Adrenal gland (tissue), 5 donors: Measurements from ENCODE around the gene OPRL1.

Experiments used
- CTCF ChIP-seq, 6 experiments: fragments of 450-650 bp in 4 of 6; fragments of 200-600 bp in 2 of 6; sonication (generic) in 1 of 6; IDR thresholded peaks; 1 replicate in 5 of 6; 2 replicates in 1 of 6; pipeline versions ENCODE4 v1.5.1 to v1.8.0; 2016 to 2021; ENCODE audit warnings: antibody characterized with exemption in 6 of 6, mild to moderate bottlenecking in 2 of 6, moderate library complexity in 1 of 6
- POLR2A ChIP-seq, 2 donors: fragments of 450-650 bp; IDR thresholded peaks; one replicate each; pipeline ENCODE4 v1.6.1; 2017; ENCODE audit warnings: antibody characterized with exemption in 2 of 2, mild to moderate bottlenecking in 2 of 2, moderate library complexity in 1 of 2
- donor health status: DM: no; HTN: no; CAD: no.

- TF ChIP-seq POLR2A (IDR thresholded peaks at IDR 0.05) (peak in 1 of 2 donors; percentile 50), CTCF (IDR thresholded peaks at IDR 0.05) (no peak)
Measured at GRCh38 chr20:64049060-64049877, 30.6 kb upstream of the OPRL1 start, which contains the start of gene SOX18.
